HL-60 (cell line): ENCODE results near the gene AJUBA.

Experiments used
- CTCF ChIP-seq: IDR thresholded peaks from one replicate; pipeline ENCODE4 v1.5.1; 2011; ENCODE audit warnings: low read length, control low read depth, inconsistent platforms; ENCODE audit not compliant: insufficient read depth
- POLR2AphosphoS5 ChIP-seq: IDR thresholded peaks from 2 replicates; pipeline ENCODE4 v1.6.1; 2012; ENCODE audit warnings: low read depth
- REST ChIP-seq: IDR thresholded peaks from 2 replicates; pipeline ENCODE4 v1.6.1; 2012; ENCODE audit warnings: low read depth; ENCODE audit not compliant: insufficient replicate concordance

GRCh38 chr14:23028799-23029198 lies 46.4 kb upstream of the AJUBA start:
- TF ChIP-seq CTCF, result no peak
- no peak for TF ChIP-seq POLR2AphosphoS5
- TF ChIP-seq REST, result no peak
